K562 (cell line): Measurements from ENCODE around the gene DPP4. TPM values are rescaled to one million over a fixed set of nuclear protein-coding genes. Genes with fewer than 3 reads are reported as not detected.

Source experiments
- ATAC-seq: fragments of 200-7000 bp; cut with Tn5 transposase; 3 replicates; pipeline ENCODE4 v1.9.1; 2020; ENCODE audit warnings: moderate library complexity
- BruUV-seq: library from RNA; stranded (reverse); fragments of 400-500 nt; replicated peaks from 2 replicates; lab custom pipeline; 2021; lab: Mats Ljungman, UMichigan
- CTCF ChIA-PET: fragments of 300-600 bp; formaldehyde crosslinking; extraction: SDS; loops from one replicate; lab custom pipeline; 2021; ENCODE audit warnings: low intra/inter-chr PET ratio; lab: Yijun Ruan, JAX
- POLR2A ChIA-PET: fragments of 300-600, 350-650 bp; sonication (Branson Sonifier 250); formaldehyde crosslinking; extraction: SDS; loops from one replicate; lab custom pipeline; 2021; ENCODE audit warnings: antibody characterized with exemption, inconsistent platforms; lab: Yijun Ruan, JAX
- DNase-seq, 4 experiments: peaks; one replicate each; pipeline versions ENCODE4 v3.0.0 to v3.0.0-alpha.2; 2011 to 2018; ENCODE audit warnings: low spot score in 3 of 4, mixed read lengths in 3 of 4; ENCODE audit errors: extremely low read depth in 1 of 4
- FAIRE-seq: peaks from 2 replicates; lab custom pipeline; 2011; peaks lifted over from hg19 to GRCh38; lab: Jason Lieb, UNC
- H2AFZ ChIP-seq: 2 replicates; pipeline ENCODE4 v1.6.0; 2011; ENCODE audit warnings: low read depth, low read length, control low read depth, inconsistent platforms
- H3K27ac ChIP-seq: fragments of 200-600 bp; 3 replicates; pipeline ENCODE4 v1.8.0; 2011; ENCODE audit warnings: low read depth, mild to moderate bottlenecking, control low read depth, inconsistent platforms, low read length, moderate library complexity, mixed read lengths; ENCODE audit errors: extremely low read depth
- H3K27me3 ChIP-seq, 2 experiments: fragments of 300-600 bp in 1 of 2; 2 replicates in 1 of 2; 3 replicates in 1 of 2; pipeline versions ENCODE4 v1.6.0 to v1.8.0; 2011; ENCODE audit warnings: inconsistent platforms in 2 of 2, low read length in 2 of 2, mild to moderate bottlenecking in 1 of 2, mixed read lengths in 1 of 2, moderate library complexity in 1 of 2; ENCODE audit not compliant: control insufficient read depth in 2 of 2, insufficient read depth in 2 of 2
- H3K36me3 ChIP-seq: fragments of 300-600 bp; 3 replicates; pipeline ENCODE4 v1.8.0; 2011; ENCODE audit warnings: mild to moderate bottlenecking, low read length, inconsistent platforms; ENCODE audit not compliant: control insufficient read depth, insufficient read depth
- H3K4me1 ChIP-seq, 2 experiments: fragments of 200-600 bp in 1 of 2; replicated peaks in 1 of 2; 2 replicates in 1 of 2; 3 replicates in 1 of 2; pipeline versions ENCODE4 v1.5.1 to v1.8.0; 2011; ENCODE audit warnings: inconsistent platforms in 2 of 2, low read length in 2 of 2, mild to moderate bottlenecking in 1 of 2, mixed read lengths in 1 of 2, moderate library complexity in 1 of 2; ENCODE audit not compliant: control insufficient read depth in 2 of 2, insufficient read depth in 2 of 2
- H3K4me2 ChIP-seq: 2 replicates; pipeline ENCODE4 v1.6.1; 2011; ENCODE audit warnings: low read length, control low read depth, inconsistent platforms, mixed read lengths; ENCODE audit not compliant: insufficient read depth
- H3K4me3 ChIP-seq: fragments of 200-600 bp; sonication (generic), shearing (Covaris generic); 2 replicates; pipeline ENCODE4 v1.5.1; 2016; ENCODE audit warnings: control low read depth, inconsistent platforms
- H3K79me2 ChIP-seq: fragments of 200-600 bp; 3 replicates; pipeline ENCODE4 v1.8.0; 2011; ENCODE audit warnings: low read length, inconsistent platforms; ENCODE audit not compliant: control insufficient read depth, insufficient read depth
- H3K9ac ChIP-seq, 2 experiments: 2 replicates each; pipeline versions ENCODE4 v1.6.0 to v1.6.1; 2011; ENCODE audit warnings: low read depth in 2 of 2, low read length in 2 of 2, control low read depth in 1 of 2, inconsistent platforms in 1 of 2, mild to moderate bottlenecking in 1 of 2, mixed read lengths in 1 of 2; ENCODE audit not compliant: insufficient read depth in 1 of 2
- H3K9me1 ChIP-seq: one replicate; pipeline ENCODE4 v1.6.0; 2011; ENCODE audit warnings: inconsistent platforms, mild to moderate bottlenecking, low read length, moderate library complexity; ENCODE audit not compliant: control insufficient read depth, insufficient read depth
- H3K9me3 ChIP-seq: replicated peaks from 2 replicates; pipeline ENCODE4 v1.5.1; 2011; ENCODE audit warnings: low read depth, low read length, inconsistent platforms; ENCODE audit not compliant: control insufficient read depth, insufficient read depth
- H4K20me1 ChIP-seq: replicated peaks from 2 replicates; pipeline ENCODE4 v1.6.1; 2011; ENCODE audit warnings: low read length, inconsistent platforms, mixed read lengths; ENCODE audit not compliant: control insufficient read depth, insufficient read depth
- FOXA3 ChIP-seq, 2 experiments: fragments of 450-650 bp in 1 of 2; sonication (generic) in 1 of 2; formaldehyde crosslinking; IDR thresholded peaks in 1 of 2; conservative IDR thresholded peaks in 1 of 2; 2 replicates each; pipeline versions ENCODE4 v1.4.0 to v1.8.0; 2020 to 2022; ENCODE audit warnings: mild to moderate bottlenecking in 2 of 2, missing genetic modification reagents in 1 of 2
- HDAC2 ChIP-seq: fragments of 450-650 bp; IDR thresholded peaks from 2 replicates; pipeline ENCODE4 v1.6.1; 2016; ENCODE audit warnings: mild to moderate bottlenecking
- JUND ChIP-seq, 2 experiments: IDR thresholded peaks; 2 replicates in 1 of 2; 3 replicates in 1 of 2; pipeline ENCODE4 v1.6.1; 2011; ENCODE audit warnings: borderline replicate concordance in 2 of 2, low read depth in 2 of 2, low read length in 2 of 2, improper control_type of control experiment in 1 of 2, missing biosample characterization in 1 of 2, missing genetic modification characterization in 1 of 2, missing genetic modification reagents in 1 of 2
- MYC ChIP-seq, 2 experiments: fragments of 250-450 bp in 1 of 2; sonication (Bioruptor Pico) in 1 of 2; IDR thresholded peaks; 2 replicates each; pipeline versions ENCODE4 v1.5.1 to v1.6.1; 2012 to 2021; ENCODE audit warnings: low read depth in 2 of 2, borderline replicate concordance in 1 of 2, improper control_type of control experiment in 1 of 2, low read length in 1 of 2, mild to moderate bottlenecking in 1 of 2, moderate library complexity in 1 of 2
- TCFL5 ChIP-seq: fragments of 250-450 bp; sonication (Bioruptor Pico); conservative IDR thresholded peaks from 2 replicates; pipeline ENCODE4 v1.6.1; 2021; ENCODE audit warnings: mild to moderate bottlenecking, moderate library complexity, matching md5 sums
- ZBTB33 ChIP-seq: sonication (generic); formaldehyde crosslinking; IDR thresholded peaks from 2 replicates; pipeline ENCODE4 v1.8.1; 2023; ENCODE audit warnings: mild to moderate bottlenecking, missing genetic modification reagents
- ZC3H8 ChIP-seq: fragments of 450-650 bp; IDR thresholded peaks from 2 replicates; pipeline ENCODE4 v1.6.1; 2017
- ZFP30 ChIP-seq: fragments of 250-450 bp; sonication (Bioruptor Pico); IDR thresholded peaks from 2 replicates; pipeline ENCODE4 v1.8.0; 2022; ENCODE audit warnings: moderate library complexity, mild to moderate bottlenecking, inconsistent platforms, borderline replicate concordance
- ZFP36 ChIP-seq: fragments of 150-350 bp; IDR thresholded peaks from 2 replicates; pipeline ENCODE4 v1.6.1; 2018; ENCODE audit warnings: low read length, low read depth; ENCODE audit not compliant: partially characterized antibody
- ZNF197 ChIP-seq: fragments of 200-800 bp; sonication (Bioruptor generic); IDR thresholded peaks from 2 replicates; pipeline ENCODE4 v1.6.1; 2016; ENCODE audit warnings: low read depth, missing genetic modification characterization, missing compliant biosample characterization
- ZNF217 ChIP-seq: sonication (generic); formaldehyde crosslinking; IDR thresholded peaks from 2 replicates; pipeline ENCODE4 v1.8.0; 2022; ENCODE audit warnings: mild to moderate bottlenecking, missing genetic modification reagents
- ZNF639 ChIP-seq, 2 experiments: fragments of 200-800 bp in 1 of 2; sonication (Bioruptor generic) in 1 of 2; sonication (generic) in 1 of 2; formaldehyde crosslinking in 1 of 2; IDR thresholded peaks in 1 of 2; conservative IDR thresholded peaks in 1 of 2; 2 replicates each; pipeline versions ENCODE4 v1.5.0 to v1.6.1; 2016 to 2020; ENCODE audit warnings: missing compliant biosample characterization in 1 of 2, missing genetic modification characterization in 1 of 2, missing genetic modification reagents in 1 of 2
- ZNF79 ChIP-seq: fragments of 250-450 bp; sonication (Bioruptor Pico); IDR thresholded peaks from 2 replicates; pipeline ENCODE4 v1.4.0; 2020; ENCODE audit warnings: low read depth, mild to moderate bottlenecking, moderate library complexity
- WGBS: fragments of 100-300 bp; shearing (Covaris generic); methylation state at CpG from one replicate; pipeline ENCODE4 v1.1.6; 2016; ENCODE audit warnings: low coverage, mixed read lengths; ENCODE audit not compliant: insufficient coverage; ENCODE audit errors: missing lambda C conversion rate; 5-methylcytosine and 5-hydroxymethylcytosine counted together
- in situ Hi-C: fragments of 300-500 bp; cut with MboI; formaldehyde crosslinking; loops from 4 replicates; pipeline ENCODE4 v1.15.0; 2018; ENCODE audit warnings: inconsistent platforms, mixed read lengths
- intact Hi-C: fragments of 100-400 bp; cut with micrococcal nuclease; formaldehyde crosslinking; loops from 2 replicates; pipeline ENCODE4 v1.14.2; 2022
- polyA plus RNA-seq, 8 experiments: library from polyadenylated mRNA; depleted of rRNA in 4 of 8; stranded (reverse) in 5 of 8; unstranded in 3 of 8; fragments of >200 nt; fragmentation: Nextera tagmentation in 2 of 8; fragmentation: Illumina TruSeq in 1 of 8; extraction: Ambion mirVana in 2 of 8; extraction: Trizol in 1 of 8; gene quantifications; 2 replicates each; pipeline versions ENCODE4 v1.2.1 to v1.2.3, GENCODE V29; 2011 to 2014; ENCODE audit warnings: inconsistent platforms in 1 of 8, missing spikeins in 1 of 8
- total RNA-seq, 7 experiments: library from RNA; depleted of rRNA in 6 of 7; stranded (reverse); fragments of >200 nt in 6 of 7; fragmentation: Illumina TruSeq in 2 of 7; extraction: Trizol in 2 of 7; gene quantifications; 2 replicates each; pipeline versions ENCODE4 v1.2.1 to v1.2.3, GENCODE V29; 2011 to 2021; ENCODE audit warnings: low replicate concordance in 1 of 7
- TF ChIP-seq, protein P1 (sequence below): fragments of 450-650 bp; conservative IDR thresholded peaks from 2 replicates; pipeline ENCODE4 v1.6.1; 2016; ENCODE audit warnings: missing genetic modification characterization, low read depth, mild to moderate bottlenecking, control low read depth, missing compliant biosample characterization

DPP4 gene
- total and polyA plus RNA-seq, 9 of the 15 experiments (the other 6 are each of a cell fraction or from before 2014, with no cell fraction given): 0.11 TPM; not detected in 8

- no peaks in the 10 kb centered on the region for H3K27me3 ChIP-seq
- in situ Hi-C loops: no loop called here
- no peak overlapping the region for H3K27ac ChIP-seq
- BruUV-seq: no TSS peak
- no peaks in the 10 kb centered on the region for H3K36me3 ChIP-seq
- WGBS: 1% methylated on average over 7 of the region's 7 CpGs
- no peaks in the 10 kb centered on the region for H4K20me1 ChIP-seq
- H3K9me1 ChIP-seq: no peaks in the 10 kb centered on the region
- no peak for DNase-seq
- ChIA-PET POLR2A (no interaction called here), CTCF (no interaction called here)
- H3K9me3 ChIP-seq: no peaks in the 10 kb centered on the region
- no peak overlapping the region for H3K9ac ChIP-seq
- H3K79me2 ChIP-seq: no peaks in the 10 kb centered on the region
- no peak for FAIRE-seq
- H3K4me3 ChIP-seq: no peak overlapping the region
- H3K4me1 ChIP-seq: no peaks in the 10 kb centered on the region
- intact Hi-C loops: no loop called here
- H3K4me2 ChIP-seq: no peak overlapping the region
- no peak overlapping the region for H2AFZ ChIP-seq
- no peak for ATAC-seq
- TF ChIP-seq ZNF197 (CRISPR knock-in tag): no peak
- TF ChIP-seq ZNF79 (CRISPR knock-in tag): no peak
- TF ChIP-seq ZNF639 (CRISPR knock-in tag; conservative IDR thresholded peaks at IDR 0.05 in 1 of 2, IDR thresholded peaks at IDR 0.05 in 1 of 2): no peak
- TF ChIP-seq, protein P1, sequence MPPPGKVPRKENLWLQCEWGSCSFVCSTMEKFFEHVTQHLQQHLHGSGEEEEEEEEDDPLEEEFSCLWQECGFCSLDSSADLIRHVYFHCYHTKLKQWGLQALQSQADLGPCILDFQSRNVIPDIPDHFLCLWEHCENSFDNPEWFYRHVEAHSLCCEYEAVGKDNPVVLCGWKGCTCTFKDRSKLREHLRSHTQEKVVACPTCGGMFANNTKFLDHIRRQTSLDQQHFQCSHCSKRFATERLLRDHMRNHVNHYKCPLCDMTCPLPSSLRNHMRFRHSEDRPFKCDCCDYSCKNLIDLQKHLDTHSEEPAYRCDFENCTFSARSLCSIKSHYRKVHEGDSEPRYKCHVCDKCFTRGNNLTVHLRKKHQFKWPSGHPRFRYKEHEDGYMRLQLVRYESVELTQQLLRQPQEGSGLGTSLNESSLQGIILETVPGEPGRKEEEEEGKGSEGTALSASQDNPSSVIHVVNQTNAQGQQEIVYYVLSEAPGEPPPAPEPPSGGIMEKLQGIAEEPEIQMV (tag): no peak
- no peak for TF ChIP-seq ZFP36
- no peak for TF ChIP-seq MYC (IDR thresholded peaks at IDR 0.05; ENCODE audit: low read depth, low read length)
- TF ChIP-seq MYC (CRISPR knock-in tag; IDR thresholded peaks at IDR 0.05; ENCODE audit: borderline replicate concordance, low read depth): no peak
- no peak for TF ChIP-seq HDAC2
- TF ChIP-seq ZC3H8: no peak
- TF ChIP-seq ZBTB33 (CRISPR knock-in tag): no peak
- TF ChIP-seq FOXA3 (CRISPR knock-in tag; conservative IDR thresholded peaks at IDR 0.05 in 1 of 2, IDR thresholded peaks at IDR 0.05 in 1 of 2): no peak
- no peak for TF ChIP-seq JUND (IDR thresholded peaks at IDR 0.05; ENCODE audit: borderline replicate concordance, low read depth, low read length)
- TF ChIP-seq JUND (tag; IDR thresholded peaks at IDR 0.05; ENCODE audit: borderline replicate concordance, low read depth, low read length): no peak
- TF ChIP-seq TCFL5 (CRISPR knock-in tag): no peak
- TF ChIP-seq ZNF217 (CRISPR knock-in tag): no peak
- TF ChIP-seq ZFP30: no peak
Measured at GRCh38 chr2:162118166-162119031, 44.4 kb upstream of the DPP4 start.
